GM19099 (cell line): ENCODE data around the gene PLSCR1.

Experiments
- POLR2A ChIP-seq: IDR thresholded peaks from 3 replicates; pipeline ENCODE4 v1.6.1; 2011; ENCODE audit warnings: low read depth; ENCODE audit not compliant: insufficient read length; ENCODE audit errors: extremely low read depth

Gene PLSCR1

GRCh38 chr3:146469150-146470017 is 75.0 kb downstream of the PLSCR1 start, which contains the start of gene PLSCR2:
PLSCR2 (minus strand) TSS chr3:146469561; CDS start chr3:146459904, 9,657 bp downstream.
- peak; percentile 70 for TF ChIP-seq POLR2A

GRCh38 chr3:146468671-146469149 is 75.7 kb downstream of the PLSCR1 start:
- no peak for TF ChIP-seq POLR2A

GRCh38 chr3:146468234-146468633 is 76.2 kb downstream of the PLSCR1 start:
- no peak for TF ChIP-seq POLR2A

- TF ChIP-seq POLR2A, result no peak
Measured at GRCh38 chr3:146466604-146467003, 77.8 kb downstream of the PLSCR1 start.

GRCh38 chr3:146465693-146466465 is 78.5 kb downstream of the PLSCR1 start:
- no peak for TF ChIP-seq POLR2A
